HG03095 (cell line): ENCODE data around the gene REPS2.

Experiments used
- ATAC-seq: cut with Tn5 transposase; IDR thresholded peaks from one replicate; pipeline ENCODE4 v1.9.1; 2021; ENCODE audit warnings: moderate library complexity; ENCODE audit not compliant: unreplicated experiment

Gene REPS2

DNA sequence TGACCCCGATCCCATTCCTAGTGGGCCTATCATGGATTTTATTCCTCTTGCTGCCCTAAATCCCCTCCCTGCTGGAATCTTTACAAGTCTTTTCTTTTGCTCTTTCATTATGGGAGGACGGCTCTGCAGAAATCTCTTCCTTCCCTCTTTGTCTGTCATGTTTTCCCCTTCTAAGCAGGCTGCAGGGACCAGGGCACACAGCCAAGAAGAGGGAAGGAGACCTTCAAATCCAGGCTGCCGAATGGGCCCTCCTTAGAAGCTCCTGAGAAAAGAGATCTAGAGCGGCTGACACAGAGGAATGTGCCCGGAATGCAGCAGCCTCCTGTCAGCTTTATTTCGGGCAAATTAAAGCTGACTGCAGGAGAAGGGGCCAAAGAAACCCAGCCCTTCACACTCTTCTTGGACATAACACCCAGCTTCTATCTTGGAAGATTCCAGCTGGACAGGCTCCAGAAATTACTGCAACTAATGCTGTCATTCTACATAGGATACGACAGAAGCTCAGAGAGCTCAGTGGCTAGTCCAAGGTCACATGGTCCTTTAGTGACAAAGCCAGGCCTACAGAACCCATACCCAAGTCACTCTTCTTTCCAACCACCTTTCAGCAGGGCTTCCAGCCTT is 240.8 kb downstream of the REPS2 start:
- ATAC-seq: no peak

DNA sequence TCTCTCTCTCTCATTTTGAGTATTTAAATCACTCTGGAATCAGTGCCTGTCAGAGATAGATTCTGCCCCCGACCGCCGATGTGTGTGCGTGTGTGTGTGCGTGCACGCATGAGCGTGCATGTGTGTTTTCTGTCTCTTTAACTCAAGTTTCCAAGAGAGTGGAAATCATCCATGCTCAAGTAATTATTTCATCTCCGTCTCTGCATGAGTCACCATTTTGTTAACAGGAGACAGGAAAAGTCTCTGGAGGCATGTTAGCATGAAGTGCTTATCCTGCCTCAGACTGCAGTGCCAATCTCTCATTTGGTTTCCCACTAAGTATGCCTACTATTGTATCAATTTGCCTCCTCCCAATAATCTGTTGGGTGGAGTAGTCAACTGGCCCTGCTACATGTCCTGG is 245.6 kb downstream of the REPS2 start:
- ATAC-seq: no peak
